ENCODE data around the gene MFRP. TPM values are rescaled to one million over a fixed set of nuclear protein-coding genes. Genes with fewer than 3 reads are reported as not detected.

MFRP gene
- total RNA-seq, 2 donors from 2014 or later = not detected

- H3K27ac Mint-ChIP-seq = no peak overlapping the region
- DNase-seq (no peak), ATAC-seq (replicated peaks in 1 of 2) (no peak)
- H3K4me3 Mint-ChIP-seq = no peak overlapping the region
- peaks cover 42% of the 10 kb centered on the region for H3K27me3 Mint-ChIP-seq (ENCODE audit: low read depth)
- H3K36me3 Mint-ChIP-seq (ENCODE audit: insufficient read depth in 2 of 2) = peaks cover 0 to 2% of the 10 kb centered on the region in 2 donors
- H3K4me1 Mint-ChIP-seq (ENCODE audit: low read depth) = peaks cover 27% of the 10 kb centered on the region
- H3K9me3 Mint-ChIP-seq = no peaks in the 10 kb centered on the region
These were observed 4.0 kb downstream of the MFRP start for GRCh38 chr11:119342362-119343130.

- Mint-ChIP-seq H3K27ac (no peak overlapping the region), H3K4me3 (no peak overlapping the region), H3K27me3 (ENCODE audit: low read depth) (peaks cover 36% of the 10 kb centered on the region), H3K4me1 (ENCODE audit: low read depth) (peaks cover 33% of the 10 kb centered on the region), H3K36me3 (ENCODE audit: insufficient read depth in 2 of 2) (peaks cover 0 to 2% of the 10 kb centered on the region in 2 donors), H3K9me3 (no peaks in the 10 kb centered on the region)
- no peak for DNase-seq
- ATAC-seq (replicated peaks in 1 of 2) = no peak
These were observed 4.5 kb downstream of the MFRP start for GRCh38 chr11:119342023-119342300.

GRCh38 chr11:119341222-119342022, 5.1 kb downstream of the MFRP start:
- H3K4me1 Mint-ChIP-seq (ENCODE audit: low read depth) = peaks cover 38% of the 10 kb centered on the region
- no peaks in the 10 kb centered on the region for H3K9me3 Mint-ChIP-seq
- peaks cover 2 to 4% of the 10 kb centered on the region in 2 donors for H3K36me3 Mint-ChIP-seq (ENCODE audit: insufficient read depth in 2 of 2)
- H3K27ac Mint-ChIP-seq = no peak overlapping the region
- ATAC-seq (replicated peaks in 1 of 2) (no peak), DNase-seq (no peak)
- peak overlapping the region in 1 of 2 donors; percentile 36 for H3K4me3 Mint-ChIP-seq
- peaks cover 34% of the 10 kb centered on the region for H3K27me3 Mint-ChIP-seq (ENCODE audit: low read depth)

GRCh38 chr11:119340335-119341221, 5.9 kb downstream of the MFRP start, which contains the start of gene C1QTNF5:
C1QTNF5 (minus strand) TSS chr11:119340883; CDS start chr11:119340397, 486 bp downstream.
- no peak for DNase-seq
- peaks cover 34% of the 10 kb centered on the region for H3K27me3 Mint-ChIP-seq (ENCODE audit: low read depth)
- H3K27ac Mint-ChIP-seq = no peak within 1 kb of the TSS
- H3K4me3 Mint-ChIP-seq = peak within 1 kb of the TSS; percentile 27 to 36
- no peaks in the 10 kb centered on the region for H3K9me3 Mint-ChIP-seq
- peak in 1 of 2 donors; percentile 16 for ATAC-seq (replicated peaks in 1 of 2)
- peaks cover 46% of the 10 kb centered on the region for H3K4me1 Mint-ChIP-seq (ENCODE audit: low read depth)
- H3K36me3 Mint-ChIP-seq (ENCODE audit: insufficient read depth in 2 of 2) = peaks cover 2 to 4% of the 10 kb centered on the region in 2 donors

- DNase-seq (peak; percentile 63 to 67), ATAC-seq (replicated peaks in 1 of 2) (peak; percentile 52 to 53)
- Mint-ChIP-seq H3K36me3 (ENCODE audit: insufficient read depth in 2 of 2) (peaks cover 2 to 7% of the 10 kb centered on the region in 2 donors), H3K27me3 (ENCODE audit: low read depth) (peaks cover 34% of the 10 kb centered on the region), H3K4me3 (peak overlapping the region; percentile 71 to 75), H3K27ac (no peak overlapping the region), H3K4me1 (ENCODE audit: low read depth) (peaks cover 54% of the 10 kb centered on the region), H3K9me3 (no peaks in the 10 kb centered on the region)
These were observed 6.7 kb downstream of the MFRP start for GRCh38 chr11:119339589-119340334.

GRCh38 chr11:119338965-119339588, 7.4 kb downstream of the MFRP start:
- Mint-ChIP-seq H3K4me3 (peak overlapping the region; percentile 71 to 75), H3K4me1 (ENCODE audit: low read depth) (peaks cover 55% of the 10 kb centered on the region), H3K27me3 (ENCODE audit: low read depth) (peaks cover 34% of the 10 kb centered on the region), H3K36me3 (ENCODE audit: insufficient read depth in 2 of 2) (peaks cover 2 to 8% of the 10 kb centered on the region in 2 donors), H3K27ac (no peak overlapping the region), H3K9me3 (no peaks in the 10 kb centered on the region)
- ATAC-seq (replicated peaks in 1 of 2) = no peak
- DNase-seq = no peak

- ATAC-seq (replicated peaks in 1 of 2) (peak; percentile 29 to 42), DNase-seq (peak; percentile 73 to 78)
- H3K36me3 Mint-ChIP-seq (ENCODE audit: insufficient read depth in 2 of 2) = peaks cover 2 to 8% of the 10 kb centered on the region in 2 donors
- H3K27ac Mint-ChIP-seq = no peak overlapping the region
- H3K4me1 Mint-ChIP-seq (ENCODE audit: low read depth) = peaks cover 61% of the 10 kb centered on the region
- H3K27me3 Mint-ChIP-seq (ENCODE audit: low read depth) = peaks cover 31% of the 10 kb centered on the region
- peak overlapping the region; percentile 50 to 53 for H3K4me3 Mint-ChIP-seq
- H3K9me3 Mint-ChIP-seq = no peaks in the 10 kb centered on the region
These were observed 8.1 kb downstream of the MFRP start for GRCh38 chr11:119338318-119338890.

- Mint-ChIP-seq H3K36me3 (ENCODE audit: insufficient read depth in 2 of 2) (peaks cover 2 to 8% of the 10 kb centered on the region in 2 donors), H3K27ac (no peak overlapping the region), H3K4me1 (ENCODE audit: low read depth) (peaks cover 68% of the 10 kb centered on the region), H3K9me3 (no peaks in the 10 kb centered on the region), H3K27me3 (ENCODE audit: low read depth) (peaks cover 25% of the 10 kb centered on the region), H3K4me3 (no peak overlapping the region)
- DNase-seq = no peak
- no peak for ATAC-seq (replicated peaks in 1 of 2)
These were observed 8.8 kb downstream of the MFRP start for GRCh38 chr11:119337581-119338317.

GRCh38 chr11:119336744-119337469, 9.6 kb downstream of the MFRP start:
- Mint-ChIP-seq H3K4me1 (ENCODE audit: low read depth) (peaks cover 71% of the 10 kb centered on the region), H3K36me3 (ENCODE audit: insufficient read depth in 2 of 2) (peaks cover 2 to 8% of the 10 kb centered on the region in 2 donors), H3K27ac (no peak overlapping the region), H3K27me3 (ENCODE audit: low read depth) (peaks cover 19% of the 10 kb centered on the region), H3K4me3 (peak overlapping the region; percentile 58 to 66), H3K9me3 (no peaks in the 10 kb centered on the region)
- ATAC-seq (replicated peaks in 1 of 2) (no peak), DNase-seq (no peak)

- DNase-seq = no peak
- Mint-ChIP-seq H3K36me3 (ENCODE audit: insufficient read depth in 2 of 2) (peaks cover 2 to 8% of the 10 kb centered on the region in 2 donors), H3K4me1 (ENCODE audit: low read depth) (peaks cover 65% of the 10 kb centered on the region), H3K9me3 (no peaks in the 10 kb centered on the region), H3K27ac (peak overlapping the region; percentile 99), H3K4me3 (peak overlapping the region; percentile 96 to 99), H3K27me3 (ENCODE audit: low read depth) (peaks cover 15% of the 10 kb centered on the region)
- no peak for ATAC-seq (replicated peaks in 1 of 2)
These were observed 10.6 kb downstream of the MFRP start for GRCh38 chr11:119335655-119336543.

All from activated T-cell treated with anti-CD3 and anti-CD28 coated beads, Interleukin-2, amount 50 U/mL, for 72 hours (primary cell).